Naive thymus-derived CD8-positive, alpha-beta T cell (primary cell): ENCODE measurements around the gene EIF4G1. TPM values are rescaled to one million over a fixed set of nuclear protein-coding genes. Genes with fewer than 3 reads are reported as not detected.
"Not testable (repeated sequence)": the region's sequence is repeated elsewhere in the genome, so short reads cannot be mapped to it uniquely, and the experiment has no call there.

Source experiments
- ATAC-seq, 2 donors: fragments of 150-1000 bp; cut with Tn5 transposase in 1 of 2; sonication (Bioruptor Pico), chemical (Tn5 transposase) in 1 of 2; 1 replicate in 1 of 2; 2 replicates in 1 of 2; pipeline ENCODE4 v1.10.0; 2021; ENCODE audit warnings: mild to moderate bottlenecking in 2 of 2, moderate library complexity in 2 of 2
- POLR2A ChIA-PET: fragments of 350-600 bp; sonication (Branson Sonifier 250); formaldehyde crosslinking; loops from one replicate; lab custom pipeline; 2021; ENCODE audit warnings: antibody characterized with exemption; lab: Charles Lee
- DNase-seq, 10 donors: peaks; one replicate each; pipeline versions ENCODE4 v3.0.0 to v3.0.0-alpha.2; 2020 to 2022
- H3K27ac Mint-ChIP-seq, 10 donors: one replicate each; pipeline ENCODE4 v1.8.0; 2020 to 2022; ENCODE audit warnings: mild to moderate bottlenecking in 10 of 10, mixed read lengths in 10 of 10, moderate library complexity in 4 of 10, inconsistent platforms in 1 of 10
- H3K27me3 Mint-ChIP-seq, 5 donors: one replicate each; pipeline ENCODE4 v1.8.0; 2021 to 2022; ENCODE audit warnings: mixed read lengths in 5 of 5
- H3K36me3 Mint-ChIP-seq, 3 donors: one replicate each; pipeline ENCODE4 v1.8.0; 2020 to 2022; ENCODE audit warnings: mixed read lengths in 3 of 3, mild to moderate bottlenecking in 2 of 3, inconsistent platforms in 1 of 3
- H3K4me1 Mint-ChIP-seq, 4 donors: one replicate each; pipeline ENCODE4 v1.8.0; 2021 to 2022; ENCODE audit warnings: mixed read lengths in 4 of 4
- H3K4me3 Mint-ChIP-seq, 10 donors: one replicate each; pipeline ENCODE4 v1.8.0; 2020 to 2022; ENCODE audit warnings: mild to moderate bottlenecking in 10 of 10, mixed read lengths in 10 of 10, moderate library complexity in 6 of 10, inconsistent platforms in 1 of 10
- H3K9me3 Mint-ChIP-seq, 9 donors: one replicate each; pipeline ENCODE4 v1.8.0; 2020 to 2022; ENCODE audit warnings: mixed read lengths in 9 of 9, mild to moderate bottlenecking in 3 of 9, inconsistent platforms in 1 of 9, moderate library complexity in 1 of 9
- polyA plus RNA-seq, 3 donors: library from polyadenylated mRNA; unstranded; fragments of 300-500 nt; fragmentation: Illumina TruSeq; gene quantifications; one replicate each; pipeline ENCODE4 v1.2.3, GENCODE V29; 2021
- total RNA-seq, 8 experiments: library from RNA in 2 of 8; stranded (reverse) in 2 of 8; gene quantifications; one replicate each; pipeline ENCODE4 v1.2.3 and lab custom pipeline; 2021 to 2026

The EIF4G1 gene, protein sequence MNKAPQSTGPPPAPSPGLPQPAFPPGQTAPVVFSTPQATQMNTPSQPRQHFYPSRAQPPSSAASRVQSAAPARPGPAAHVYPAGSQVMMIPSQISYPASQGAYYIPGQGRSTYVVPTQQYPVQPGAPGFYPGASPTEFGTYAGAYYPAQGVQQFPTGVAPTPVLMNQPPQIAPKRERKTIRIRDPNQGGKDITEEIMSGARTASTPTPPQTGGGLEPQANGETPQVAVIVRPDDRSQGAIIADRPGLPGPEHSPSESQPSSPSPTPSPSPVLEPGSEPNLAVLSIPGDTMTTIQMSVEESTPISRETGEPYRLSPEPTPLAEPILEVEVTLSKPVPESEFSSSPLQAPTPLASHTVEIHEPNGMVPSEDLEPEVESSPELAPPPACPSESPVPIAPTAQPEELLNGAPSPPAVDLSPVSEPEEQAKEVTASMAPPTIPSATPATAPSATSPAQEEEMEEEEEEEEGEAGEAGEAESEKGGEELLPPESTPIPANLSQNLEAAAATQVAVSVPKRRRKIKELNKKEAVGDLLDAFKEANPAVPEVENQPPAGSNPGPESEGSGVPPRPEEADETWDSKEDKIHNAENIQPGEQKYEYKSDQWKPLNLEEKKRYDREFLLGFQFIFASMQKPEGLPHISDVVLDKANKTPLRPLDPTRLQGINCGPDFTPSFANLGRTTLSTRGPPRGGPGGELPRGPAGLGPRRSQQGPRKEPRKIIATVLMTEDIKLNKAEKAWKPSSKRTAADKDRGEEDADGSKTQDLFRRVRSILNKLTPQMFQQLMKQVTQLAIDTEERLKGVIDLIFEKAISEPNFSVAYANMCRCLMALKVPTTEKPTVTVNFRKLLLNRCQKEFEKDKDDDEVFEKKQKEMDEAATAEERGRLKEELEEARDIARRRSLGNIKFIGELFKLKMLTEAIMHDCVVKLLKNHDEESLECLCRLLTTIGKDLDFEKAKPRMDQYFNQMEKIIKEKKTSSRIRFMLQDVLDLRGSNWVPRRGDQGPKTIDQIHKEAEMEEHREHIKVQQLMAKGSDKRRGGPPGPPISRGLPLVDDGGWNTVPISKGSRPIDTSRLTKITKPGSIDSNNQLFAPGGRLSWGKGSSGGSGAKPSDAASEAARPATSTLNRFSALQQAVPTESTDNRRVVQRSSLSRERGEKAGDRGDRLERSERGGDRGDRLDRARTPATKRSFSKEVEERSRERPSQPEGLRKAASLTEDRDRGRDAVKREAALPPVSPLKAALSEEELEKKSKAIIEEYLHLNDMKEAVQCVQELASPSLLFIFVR (N-terminal part only)
- total RNA-seq (100 to 1,000 TPM; 220 to 229 TPM), polyA plus RNA-seq (10 to 100 TPM; 13.6 to 44.6 (median 21.1) TPM), total RNA-seq (lab: John Stamatoyannopoulos, UW) (308 to 1,138 (median 363) reads per million in 6 experiments)

DNA sequence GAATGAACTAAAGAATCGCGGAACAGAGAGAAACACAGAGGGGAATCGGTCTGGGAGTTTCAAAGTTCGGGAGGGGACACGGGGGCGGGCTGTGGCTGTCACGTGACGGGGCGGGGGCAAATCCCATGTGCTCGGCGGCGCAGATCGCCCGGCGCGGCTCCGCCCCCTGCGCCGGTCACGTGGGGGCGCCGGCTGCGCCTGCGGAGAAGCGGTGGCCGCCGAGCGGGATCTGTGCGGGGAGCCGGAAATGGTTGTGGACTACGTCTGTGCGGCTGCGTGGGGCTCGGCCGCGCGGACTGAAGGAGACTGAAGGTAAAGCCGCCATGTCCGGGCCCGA is at the start of gene EIF4G1:
EIF4G1 (plus strand) TSS at position 244 of the 337 bp plus-strand sequence. CDS start 1,191 bp downstream, outside the sequence.
- POLR2A ChIA-PET: interaction anchor here (1.0 kb wide), 1 partner anchor 49 kb away, joined by 4 read pairs; no protein-coding TSS in a partner anchor
- ATAC-seq (peak; percentile 81 to 86), DNase-seq (peak; percentile 86 to 95 (median 92))
- Mint-ChIP-seq H3K4me3 (peak within 1 kb of the TSS; percentile 78 to 93 (median 86)), H3K9me3 (no peaks in the 10 kb centered on the region), H3K27me3 (no peaks in the 10 kb centered on the region), H3K27ac (peak within 1 kb of the TSS in 9 of 10 donors; percentile 63 to 96 (median 93)), H3K4me1 (peaks cover 20 to 35% (median 32%) of the 10 kb centered on the region in 4 donors), H3K36me3 (peaks cover 0 to 32% (median 0%) of the 10 kb centered on the region in 3 donors)

DNA sequence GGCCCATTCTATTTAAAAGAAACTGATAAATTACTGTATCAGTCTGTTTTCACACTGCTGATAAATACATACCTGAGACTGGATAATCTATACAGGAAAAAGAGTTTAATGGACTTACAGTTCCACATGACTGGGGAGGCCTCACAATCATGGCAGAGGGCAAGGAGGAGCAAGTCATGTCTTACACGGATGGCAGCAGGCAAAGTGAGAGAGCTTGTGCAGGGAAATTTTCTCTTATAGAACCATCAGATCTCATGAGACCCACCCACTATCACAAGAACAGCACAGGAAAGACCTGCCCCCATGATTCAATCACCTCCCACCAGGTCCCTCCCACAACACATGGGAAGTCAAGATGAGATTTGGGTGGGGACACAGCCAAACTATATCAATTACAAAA is 47.2 kb upstream of the EIF4G1 start:
- H3K9me3 Mint-ChIP-seq, DNase-seq, ATAC-seq, H3K4me1 Mint-ChIP-seq, POLR2A ChIA-PET, H3K36me3 Mint-ChIP-seq, H3K4me3 Mint-ChIP-seq, H3K27ac Mint-ChIP-seq: not testable (repeated sequence)
- peaks cover 15 to 63% (median 37%) of the 10 kb centered on the region in 5 donors for H3K27me3 Mint-ChIP-seq

DNA sequence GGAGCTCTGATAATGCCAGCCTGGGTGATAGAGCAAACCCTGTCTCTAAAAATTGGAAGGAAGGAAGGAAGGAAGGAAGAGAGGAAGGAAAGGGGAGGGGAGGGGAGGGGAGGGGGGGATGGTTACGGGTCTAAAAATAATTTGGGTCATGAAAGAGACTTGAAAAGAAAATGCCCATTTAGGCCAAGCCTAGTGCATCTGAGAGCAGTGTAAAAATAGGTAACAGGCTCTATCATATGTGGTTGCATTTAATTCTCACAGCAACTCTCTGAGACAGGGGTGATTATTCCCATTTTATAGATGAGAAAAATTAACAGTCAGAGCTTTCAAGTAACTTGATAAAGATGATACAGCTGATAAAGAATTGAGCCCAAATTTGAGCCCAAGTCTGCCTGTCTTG is 42.1 kb upstream of the EIF4G1 start:
- peaks cover 4 to 7% (median 6%) of the 10 kb centered on the region in 4 donors for H3K4me1 Mint-ChIP-seq
- peaks cover 21 to 68% (median 43%) of the 10 kb centered on the region in 5 donors for H3K27me3 Mint-ChIP-seq

DNA sequence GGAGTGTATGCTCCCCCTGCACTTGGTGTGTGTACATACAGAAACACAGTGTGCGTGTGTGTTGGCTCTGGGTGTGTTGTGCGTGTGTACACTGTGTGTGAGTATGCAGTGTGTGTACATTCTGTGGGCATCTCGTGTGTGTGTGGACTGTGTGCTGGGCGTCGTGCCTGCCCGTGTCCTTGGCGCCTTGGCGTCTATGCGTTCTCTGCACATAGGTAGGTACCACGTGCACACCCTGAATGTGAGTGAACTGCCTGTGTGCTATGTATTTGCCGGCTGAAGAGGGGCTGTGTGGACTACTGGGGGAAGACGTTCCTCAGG is 39.1 kb upstream of the EIF4G1 start:
- peaks cover 0 to 7% (median 0%) of the 10 kb centered on the region in 9 donors for H3K9me3 Mint-ChIP-seq
- H3K4me3 Mint-ChIP-seq: peak overlapping the region in 7 of 10 donors; percentile 18 to 76 (median 51)
- H3K27me3 Mint-ChIP-seq: peaks cover 20 to 63% (median 45%) of the 10 kb centered on the region in 5 donors
- H3K27ac Mint-ChIP-seq: no peak overlapping the region
- H3K36me3 Mint-ChIP-seq: peaks cover 0 to 7% (median 0%) of the 10 kb centered on the region in 3 donors
- no peak for ATAC-seq
- DNase-seq: no peak
- POLR2A ChIA-PET: no interaction called here
- H3K4me1 Mint-ChIP-seq: peaks cover 4 to 7% (median 6%) of the 10 kb centered on the region in 4 donors

More for the DNA sequence above, 42.1 kb upstream of the EIF4G1 start:
- DNase-seq (no peak), ATAC-seq (no peak)
- H3K4me3 Mint-ChIP-seq: no peak overlapping the region
- H3K36me3 Mint-ChIP-seq: peaks cover 1 to 7% (median 2%) of the 10 kb centered on the region in 3 donors
- peak overlapping the region in 1 of 10 donors; percentile 59 for H3K27ac Mint-ChIP-seq
- POLR2A ChIA-PET: interaction anchor here (0.6 kb wide), 1 partner anchor 995 kb away, joined by 4 read pairs; no protein-coding TSS in a partner anchor
- peaks cover 0 to 7% (median 0%) of the 10 kb centered on the region in 9 donors for H3K9me3 Mint-ChIP-seq

DNA sequence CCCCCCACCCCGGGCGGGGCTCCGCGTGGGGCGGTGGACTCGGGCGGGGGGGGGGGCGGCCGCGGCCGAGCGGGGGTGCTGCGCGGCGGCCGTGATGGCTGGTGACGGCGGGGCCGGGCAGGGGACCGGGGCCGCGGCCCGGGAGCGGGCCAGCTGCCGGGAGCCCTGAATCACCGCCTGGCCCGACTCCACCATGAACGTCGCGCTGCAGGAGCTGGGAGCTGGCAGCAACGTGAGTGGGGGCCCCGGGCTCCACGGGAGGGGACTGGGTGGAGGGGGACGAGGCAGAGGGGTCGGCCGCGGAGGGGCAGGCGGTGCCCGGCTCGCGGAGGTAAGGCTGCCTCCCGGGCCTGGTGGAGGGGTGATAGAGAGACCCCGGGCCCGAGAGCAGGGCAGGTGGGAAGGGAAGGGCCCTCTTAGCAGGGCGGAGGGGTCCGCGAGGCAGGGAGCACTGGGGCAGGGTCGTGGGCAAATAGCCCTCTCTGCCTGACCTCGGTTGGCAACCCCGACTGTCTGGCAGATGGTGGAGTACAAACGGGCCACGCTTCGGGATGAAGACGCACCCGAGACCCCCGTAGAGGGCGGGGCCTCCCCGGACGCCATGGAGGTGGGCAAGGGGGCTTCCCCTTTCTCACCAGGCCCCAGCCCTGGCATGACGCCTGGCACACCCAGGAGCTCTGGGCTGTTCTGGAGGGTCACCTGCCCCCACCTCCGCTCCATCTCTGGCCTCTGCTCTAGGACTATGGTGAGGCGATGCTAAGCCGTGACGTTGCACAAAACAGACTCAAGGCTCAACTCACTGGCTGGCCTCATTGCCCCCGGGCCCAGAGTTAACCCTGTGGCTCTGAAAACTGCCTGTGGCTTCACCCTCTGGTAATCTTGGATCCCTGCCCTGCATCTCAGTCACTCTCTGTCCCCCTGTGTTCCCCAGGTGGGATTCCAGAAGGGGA is 38.2 kb upstream of the EIF4G1 start, which contains the start of gene ECE2:
ECE2 (plus strand) TSS at position 62 of the 950 bp plus-strand sequence; CDS start at position 194, 132 bp downstream.
- peaks cover 20 to 62% (median 45%) of the 10 kb centered on the region in 5 donors for H3K27me3 Mint-ChIP-seq
- peak within 1 kb of the TSS in 7 of 10 donors; percentile 18 to 76 (median 51) for H3K4me3 Mint-ChIP-seq
- DNase-seq: no peak
- ATAC-seq: no peak
- POLR2A ChIA-PET: no interaction called here
- H3K9me3 Mint-ChIP-seq: peaks cover 0 to 7% (median 0%) of the 10 kb centered on the region in 9 donors
- peaks cover 0 to 7% (median 0%) of the 10 kb centered on the region in 3 donors for H3K36me3 Mint-ChIP-seq
- no peak within 1 kb of the TSS for H3K27ac Mint-ChIP-seq
- peaks cover 4 to 7% (median 6%) of the 10 kb centered on the region in 4 donors for H3K4me1 Mint-ChIP-seq

DNA sequence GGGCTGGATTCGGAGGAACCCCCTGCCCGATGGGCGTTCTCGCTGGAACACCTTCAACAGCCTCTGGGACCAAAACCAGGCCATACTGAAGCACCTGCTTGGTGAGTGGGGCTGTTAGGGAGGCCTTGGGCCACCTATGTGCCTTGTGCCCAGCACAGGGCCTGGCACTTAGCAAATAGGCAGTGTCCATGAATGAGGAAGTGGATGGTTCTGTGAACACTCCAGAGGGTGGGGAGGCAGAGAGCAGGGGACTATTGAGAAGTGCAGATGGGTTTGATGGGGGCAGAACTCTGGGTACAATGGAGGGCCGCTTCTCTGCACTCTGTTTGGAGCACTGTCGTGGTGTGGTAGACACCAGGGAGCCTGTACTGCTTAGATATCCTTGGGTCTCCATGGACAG is 37.0 kb upstream of the EIF4G1 start:
- H3K4me1 Mint-ChIP-seq: peaks cover 4 to 7% (median 6%) of the 10 kb centered on the region in 4 donors
- H3K9me3 Mint-ChIP-seq: peaks cover 0 to 2% (median 0%) of the 10 kb centered on the region in 9 donors
- no peak for DNase-seq
- H3K36me3 Mint-ChIP-seq: peaks cover 0 to 7% (median 0%) of the 10 kb centered on the region in 3 donors
- no peak overlapping the region for H3K27ac Mint-ChIP-seq
- POLR2A ChIA-PET: no interaction called here
- peaks cover 20 to 52% (median 41%) of the 10 kb centered on the region in 5 donors for H3K27me3 Mint-ChIP-seq
- H3K4me3 Mint-ChIP-seq: no peak overlapping the region
- no peak for ATAC-seq

DNA sequence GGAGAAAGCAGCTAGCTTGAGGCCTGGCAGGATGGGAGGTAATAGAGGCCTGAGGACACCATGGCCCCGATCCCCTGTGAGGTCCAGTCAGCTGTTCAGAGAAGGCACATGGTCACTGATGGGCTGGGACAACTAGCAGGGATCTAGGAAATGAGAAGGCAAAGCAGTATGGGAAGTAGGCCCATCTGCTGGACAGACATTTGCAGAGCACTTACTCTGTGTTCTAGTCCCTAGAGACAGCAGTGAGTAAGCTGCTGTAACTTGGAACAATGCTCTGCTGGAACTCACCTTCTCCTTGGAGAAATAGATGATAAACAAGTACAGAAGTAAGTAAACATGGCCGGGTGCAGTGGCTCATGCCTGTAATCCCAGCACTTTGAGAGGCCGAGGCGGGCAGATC is 31.5 kb upstream of the EIF4G1 start:
- Mint-ChIP-seq H3K27me3 (peaks cover 15 to 39% (median 21%) of the 10 kb centered on the region in 5 donors), H3K36me3 (no peaks in the 10 kb centered on the region), H3K27ac (no peak overlapping the region), H3K4me3 (no peak overlapping the region), H3K9me3 (no peaks in the 10 kb centered on the region), H3K4me1 (no peaks in the 10 kb centered on the region)
- no peak for ATAC-seq
- DNase-seq: no peak
- POLR2A ChIA-PET: no interaction called here

DNA sequence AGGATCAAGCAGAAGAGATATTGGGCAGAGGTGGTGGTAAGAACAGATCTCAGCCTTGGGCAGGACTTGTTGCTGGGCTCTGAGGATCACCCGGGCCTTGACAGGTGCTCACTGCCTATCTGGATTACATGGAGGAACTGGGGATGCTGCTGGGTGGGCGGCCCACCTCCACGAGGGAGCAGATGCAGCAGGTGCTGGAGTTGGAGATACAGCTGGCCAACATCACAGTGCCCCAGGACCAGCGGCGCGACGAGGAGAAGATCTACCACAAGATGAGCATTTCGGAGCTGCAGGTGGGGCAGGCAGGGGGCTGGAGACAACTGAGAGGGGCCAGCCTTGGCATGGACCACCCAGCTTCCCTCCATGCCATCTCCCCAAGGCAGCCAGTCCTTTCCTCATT is 30.7 kb upstream of the EIF4G1 start:
- no peaks in the 10 kb centered on the region for H3K9me3 Mint-ChIP-seq
- DNase-seq (no peak), ATAC-seq (no peak)
- no peaks in the 10 kb centered on the region for H3K36me3 Mint-ChIP-seq
- POLR2A ChIA-PET: no interaction called here
- no peaks in the 10 kb centered on the region for H3K4me1 Mint-ChIP-seq
- H3K27ac Mint-ChIP-seq: no peak overlapping the region
- H3K4me3 Mint-ChIP-seq: no peak overlapping the region
- peaks cover 13 to 34% (median 18%) of the 10 kb centered on the region in 5 donors for H3K27me3 Mint-ChIP-seq

DNA sequence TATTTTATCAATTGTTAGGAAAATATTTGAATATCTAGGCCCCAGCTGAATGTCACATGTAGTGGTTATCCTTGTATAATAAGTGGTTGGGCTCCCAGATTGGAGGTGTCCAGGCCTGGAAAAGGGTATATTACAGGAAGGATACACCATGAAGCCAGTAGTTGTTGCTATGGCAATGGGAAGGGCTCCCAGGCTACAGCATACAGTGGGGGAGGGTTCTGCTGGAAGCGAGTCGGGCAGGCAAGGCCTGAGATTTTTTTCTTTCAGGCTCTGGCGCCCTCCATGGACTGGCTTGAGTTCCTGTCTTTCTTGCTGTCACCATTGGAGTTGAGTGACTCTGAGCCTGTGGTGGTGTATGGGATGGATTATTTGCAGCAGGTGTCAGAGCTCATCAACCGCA is 29.7 kb upstream of the EIF4G1 start:
- H3K27ac Mint-ChIP-seq: peak overlapping the region in 1 of 10 donors; percentile 68
- no peaks in the 10 kb centered on the region for H3K36me3 Mint-ChIP-seq
- ATAC-seq (peak in 1 of 2 donors; percentile 39), DNase-seq (peak in 2 of 10 donors; percentile 9 to 12)
- no peaks in the 10 kb centered on the region for H3K4me1 Mint-ChIP-seq
- H3K9me3 Mint-ChIP-seq: no peaks in the 10 kb centered on the region
- H3K27me3 Mint-ChIP-seq: peaks cover 12 to 34% (median 18%) of the 10 kb centered on the region in 5 donors
- POLR2A ChIA-PET: no interaction called here
- H3K4me3 Mint-ChIP-seq: no peak overlapping the region

DNA sequence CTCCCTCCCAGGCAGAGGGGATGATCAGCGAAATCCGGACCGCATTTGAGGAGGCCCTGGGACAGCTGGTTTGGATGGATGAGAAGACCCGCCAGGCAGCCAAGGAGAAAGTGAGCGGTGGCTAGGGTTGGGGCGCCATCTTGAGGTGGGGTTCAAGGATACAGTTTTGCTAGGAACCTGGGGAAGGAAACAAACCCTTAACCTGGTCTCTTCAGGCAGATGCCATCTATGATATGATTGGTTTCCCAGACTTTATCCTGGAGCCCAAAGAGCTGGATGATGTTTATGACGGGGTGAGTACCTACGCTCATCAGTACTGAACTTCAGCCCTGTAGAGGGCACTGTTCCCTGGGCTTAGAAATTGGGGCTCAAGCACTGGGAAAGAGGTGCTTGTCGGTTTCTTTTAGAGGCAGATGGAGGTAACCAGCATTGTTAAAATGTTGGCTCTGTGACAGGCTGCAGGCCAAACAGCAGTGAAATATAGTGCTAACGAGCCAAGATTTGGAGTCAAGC is 24.9 kb upstream of the EIF4G1 start:
- H3K36me3 Mint-ChIP-seq: no peaks in the 10 kb centered on the region
- ATAC-seq: peak; percentile 53 to 80
- peak; percentile 12 to 67 (median 46) for DNase-seq
- peaks cover 12 to 33% (median 18%) of the 10 kb centered on the region in 5 donors for H3K27me3 Mint-ChIP-seq
- H3K9me3 Mint-ChIP-seq: no peaks in the 10 kb centered on the region
- POLR2A ChIA-PET: no interaction called here
- H3K27ac Mint-ChIP-seq: peak overlapping the region in 1 of 10 donors; percentile 22
- no peaks in the 10 kb centered on the region for H3K4me1 Mint-ChIP-seq
- no peak overlapping the region for H3K4me3 Mint-ChIP-seq

DNA sequence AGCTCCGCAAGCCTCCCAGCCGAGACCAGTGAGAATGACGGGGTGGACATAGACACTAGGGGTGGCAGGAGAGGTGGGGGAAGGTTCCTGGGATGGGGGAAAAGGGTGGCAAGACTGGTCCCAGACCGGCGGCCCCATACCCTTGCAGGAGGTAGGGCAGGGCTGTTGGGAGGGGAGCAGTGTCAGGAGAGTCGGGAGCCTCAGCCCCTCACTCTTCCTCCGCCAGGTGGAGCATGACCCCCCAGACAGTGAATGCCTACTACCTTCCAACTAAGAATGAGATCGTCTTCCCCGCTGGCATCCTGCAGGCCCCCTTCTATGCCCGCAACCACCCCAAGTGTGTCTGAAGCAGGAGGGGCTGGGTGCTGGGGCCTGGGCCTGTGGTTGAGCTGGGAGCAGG is 24.1 kb upstream of the EIF4G1 start:
- Mint-ChIP-seq H3K4me1 (no peaks in the 10 kb centered on the region), H3K27me3 (peaks cover 11 to 28% (median 18%) of the 10 kb centered on the region in 5 donors), H3K4me3 (no peak overlapping the region), H3K36me3 (no peaks in the 10 kb centered on the region), H3K27ac (no peak overlapping the region), H3K9me3 (no peaks in the 10 kb centered on the region)
- ATAC-seq (no peak), DNase-seq (no peak)
- POLR2A ChIA-PET: no interaction called here
